Adipocyte (in vitro differentiated cells): ENCODE measurements around the gene TMED9.

ENCODE experiments used
- DNase-seq: peaks from one replicate; pipeline ENCODE4 v3.0.0-alpha.2; 2015; ENCODE audit warnings: low read depth
- H3K27me3 ChIP-seq: replicated peaks from 2 replicates; pipeline ENCODE4 v1.7.0; 2013; ENCODE audit warnings: mild to moderate bottlenecking, low read length, moderate library complexity; ENCODE audit not compliant: control insufficient read depth, insufficient read depth
- H3K36me3 ChIP-seq: 2 replicates; pipeline ENCODE4 v1.7.0; 2013; ENCODE audit warnings: low read length, mild to moderate bottlenecking, moderate library complexity; ENCODE audit not compliant: control insufficient read depth, insufficient read depth, severe bottlenecking
- H3K4me1 ChIP-seq: 2 replicates; pipeline ENCODE4 v1.7.0; 2013; ENCODE audit warnings: mild to moderate bottlenecking, low read length, moderate library complexity; ENCODE audit not compliant: control insufficient read depth, insufficient read depth
- H3K4me3 ChIP-seq: 2 replicates; pipeline ENCODE4 v1.7.0; 2013; ENCODE audit warnings: mild to moderate bottlenecking, low read length, moderate library complexity
- H3K9ac ChIP-seq: 2 replicates; pipeline ENCODE4 v1.7.0; 2013; ENCODE audit warnings: mild to moderate bottlenecking, low read length, moderate library complexity
- H3K9me3 ChIP-seq: 2 replicates; pipeline ENCODE4 v1.7.0; 2013; ENCODE audit warnings: mild to moderate bottlenecking, low read length, moderate library complexity; ENCODE audit not compliant: control insufficient read depth

The TMED9 gene

DNA sequence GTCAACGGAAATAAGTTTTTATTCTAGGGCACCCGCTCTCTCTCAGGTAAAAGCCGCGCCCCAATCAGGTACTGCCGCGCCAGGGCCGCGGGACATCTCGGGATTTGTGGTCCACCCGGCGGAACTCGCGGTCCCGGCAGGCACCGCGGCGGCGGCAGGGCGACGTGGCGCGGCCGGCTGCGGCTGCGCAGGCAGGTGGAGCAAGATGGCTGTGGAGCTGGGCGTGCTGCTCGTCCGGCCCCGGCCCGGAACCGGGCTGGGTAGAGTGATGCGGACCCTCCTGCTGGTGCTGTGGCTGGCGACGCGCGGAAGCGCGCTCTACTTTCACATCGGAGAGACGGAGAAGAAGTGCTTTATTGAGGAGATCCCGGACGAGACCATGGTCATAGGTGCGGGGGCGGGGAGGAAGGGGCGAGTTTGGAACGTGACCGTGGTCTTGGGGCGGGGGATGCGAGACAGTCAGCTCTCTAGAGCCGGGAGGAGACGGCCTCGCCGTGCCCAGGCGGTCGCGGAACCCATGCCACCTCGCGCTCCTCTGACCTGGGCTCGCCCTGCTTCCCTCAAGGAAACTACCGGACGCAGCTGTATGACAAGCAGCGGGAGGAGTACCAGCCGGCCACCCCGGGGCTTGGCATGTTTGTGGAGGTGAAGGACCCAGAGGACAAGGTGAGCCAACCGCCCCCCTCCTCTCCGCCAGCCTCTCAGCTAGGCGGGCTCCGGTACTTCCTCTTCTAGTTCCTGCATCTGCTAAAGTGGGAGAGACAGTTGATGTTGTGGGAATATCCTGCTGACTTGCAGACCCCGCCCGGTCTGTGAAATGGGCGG lies at the start of gene TMED9:
Gene TMED9 (plus strand): TSS at position 194 of the 825 bp plus-strand sequence. CDS start 12 bp downstream, at position 206.
- Histone ChIP-seq H3K27me3 (peaks cover 26% of the 10 kb centered on the region), H3K9me3 (no peaks in the 10 kb centered on the region), H3K4me1 (peaks cover 14% of the 10 kb centered on the region), H3K9ac (peak within 1 kb of the TSS; percentile 96), H3K36me3 (peaks cover 37% of the 10 kb centered on the region), H3K4me3 (peak within 1 kb of the TSS; percentile 97)
- DNase-seq, result peak; percentile 93

DNA sequence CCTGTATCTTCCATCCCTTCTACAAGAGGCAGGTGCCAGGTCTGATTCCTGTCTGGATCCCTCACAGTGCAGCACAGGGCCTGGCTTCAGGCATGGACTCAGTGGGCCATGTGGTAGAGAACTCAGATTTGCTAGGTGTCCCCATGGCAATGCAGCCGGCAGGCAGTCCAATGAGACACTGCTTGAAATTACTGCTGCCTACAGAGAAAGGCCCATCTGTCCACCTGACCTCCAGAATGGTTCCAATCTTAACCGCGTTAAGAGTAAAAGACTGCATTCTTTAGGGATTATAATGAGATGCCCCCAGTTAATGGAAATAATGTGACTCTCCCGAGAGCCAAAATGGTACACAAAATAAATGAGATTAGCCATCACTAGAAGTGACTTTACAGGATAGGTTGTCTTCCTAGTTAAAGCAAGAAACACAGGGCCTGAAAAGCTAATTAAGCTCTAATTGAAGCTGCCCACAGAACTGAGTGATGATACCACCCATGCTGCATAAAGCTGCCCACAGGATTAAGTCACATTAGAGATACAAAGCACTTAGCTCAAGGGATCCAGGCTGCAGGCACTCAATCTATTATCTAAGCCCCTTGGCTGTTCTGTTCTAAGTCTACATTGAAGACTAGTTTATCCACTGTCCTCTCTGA lies 49.1 kb upstream of the TMED9 start:
- H3K36me3 ChIP-seq, result peaks cover 9% of the 10 kb centered on the region
- no peaks in the 10 kb centered on the region for H3K9me3 ChIP-seq
- H3K27me3 ChIP-seq, result no peaks in the 10 kb centered on the region
- no peak overlapping the region for H3K9ac ChIP-seq
- H3K4me1 ChIP-seq, result peaks cover 76% of the 10 kb centered on the region
- no peak for DNase-seq
- H3K4me3 ChIP-seq, result no peak overlapping the region

DNA sequence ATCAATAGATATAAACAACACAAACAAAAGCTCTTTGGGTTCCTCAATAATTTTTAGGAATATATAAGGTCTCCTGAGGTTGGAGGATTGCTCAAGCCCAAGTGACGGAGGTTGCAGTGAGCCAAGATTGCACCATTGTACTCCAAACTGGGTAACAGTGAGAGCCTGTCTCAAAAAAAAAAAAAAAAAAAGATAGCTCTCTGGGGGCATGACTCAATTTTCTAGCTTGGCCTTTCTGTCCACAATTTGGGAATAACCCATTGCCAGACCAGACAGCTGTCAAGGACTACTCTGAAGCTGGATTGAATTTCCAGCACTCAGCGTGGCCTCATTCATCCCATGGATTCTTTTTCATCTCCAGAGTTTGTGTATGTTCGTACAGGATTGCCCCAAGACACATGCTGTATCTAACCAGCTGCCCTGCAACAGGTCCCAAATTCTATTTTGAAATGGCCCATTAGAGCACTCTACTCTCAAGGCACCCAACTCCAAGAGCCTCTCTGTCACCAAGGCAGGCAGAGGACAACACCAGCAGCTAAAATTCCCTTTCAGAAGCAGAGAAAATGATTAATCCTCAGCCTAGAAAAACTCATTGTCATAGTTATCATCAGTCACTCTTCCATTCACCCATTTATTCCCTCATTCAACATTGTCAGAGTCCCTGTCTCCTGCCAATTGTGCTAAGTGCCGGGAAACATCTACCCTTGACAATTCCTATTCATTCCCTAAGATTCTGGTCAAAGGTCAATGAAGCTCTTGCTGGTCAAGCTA lies 46.3 kb upstream of the TMED9 start:
- Histone ChIP-seq H3K9me3 (no peaks in the 10 kb centered on the region), H3K4me3 (peak overlapping the region; percentile 64), H3K9ac (peak overlapping the region; percentile 79), H3K27me3 (no peaks in the 10 kb centered on the region), H3K36me3 (peaks cover 4% of the 10 kb centered on the region), H3K4me1 (peaks cover 66% of the 10 kb centered on the region)
- peak; percentile 95 for DNase-seq

DNA sequence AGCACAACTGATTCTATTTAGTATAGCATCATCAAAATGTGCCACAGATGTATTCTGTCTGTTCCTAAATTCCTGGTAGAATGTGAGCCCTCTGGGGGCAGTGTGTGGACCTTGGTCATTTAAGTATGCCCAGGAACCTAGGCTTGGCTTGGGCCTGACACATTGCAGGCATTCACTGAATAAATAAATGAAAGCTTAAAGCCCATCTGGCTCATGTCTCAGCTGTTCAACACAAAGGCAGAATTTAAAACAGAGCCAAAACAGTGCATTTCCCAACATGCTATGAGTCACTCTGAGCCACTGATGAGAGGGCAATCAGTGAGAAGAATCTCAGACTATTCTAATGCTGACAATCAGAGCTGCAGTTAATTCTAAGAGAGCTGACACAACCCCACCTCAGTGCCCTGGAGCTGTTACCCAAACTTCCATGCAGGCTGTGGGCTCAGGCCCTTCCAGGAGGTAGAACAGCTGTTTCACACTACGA lies 45.7 kb upstream of the TMED9 start:
- DNase-seq, result peak; percentile 98
- no peaks in the 10 kb centered on the region for H3K27me3 ChIP-seq
- H3K9me3 ChIP-seq, result no peaks in the 10 kb centered on the region
- H3K4me3 ChIP-seq, result peak overlapping the region; percentile 65
- H3K4me1 ChIP-seq, result peaks cover 72% of the 10 kb centered on the region
- H3K36me3 ChIP-seq, result peaks cover 9% of the 10 kb centered on the region
- peak overlapping the region; percentile 84 for H3K9ac ChIP-seq

DNA sequence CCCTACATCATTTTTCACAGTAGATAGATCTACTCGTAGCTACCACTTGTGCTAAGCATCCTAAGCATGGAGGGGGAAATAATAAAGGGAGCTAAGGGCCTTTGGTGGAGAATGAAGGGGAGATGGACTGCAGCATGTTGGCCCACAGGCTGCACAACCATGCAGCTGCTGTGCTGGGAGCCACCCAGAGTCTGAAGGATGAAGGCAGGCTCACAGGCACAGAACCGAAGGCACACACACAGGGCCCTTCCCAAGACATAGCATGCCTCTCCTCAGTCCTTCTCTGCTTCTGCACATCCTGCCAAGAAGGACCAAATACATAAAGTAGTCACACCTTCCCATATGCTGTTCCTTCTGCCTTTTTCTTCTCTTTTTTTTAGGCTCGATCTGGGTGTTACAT lies 44.3 kb upstream of the TMED9 start:
- Histone ChIP-seq H3K9me3 (no peaks in the 10 kb centered on the region), H3K9ac (no peak overlapping the region), H3K36me3 (peaks cover 8% of the 10 kb centered on the region), H3K4me1 (peaks cover 80% of the 10 kb centered on the region), H3K27me3 (no peaks in the 10 kb centered on the region), H3K4me3 (no peak overlapping the region)
- DNase-seq, result no peak

DNA sequence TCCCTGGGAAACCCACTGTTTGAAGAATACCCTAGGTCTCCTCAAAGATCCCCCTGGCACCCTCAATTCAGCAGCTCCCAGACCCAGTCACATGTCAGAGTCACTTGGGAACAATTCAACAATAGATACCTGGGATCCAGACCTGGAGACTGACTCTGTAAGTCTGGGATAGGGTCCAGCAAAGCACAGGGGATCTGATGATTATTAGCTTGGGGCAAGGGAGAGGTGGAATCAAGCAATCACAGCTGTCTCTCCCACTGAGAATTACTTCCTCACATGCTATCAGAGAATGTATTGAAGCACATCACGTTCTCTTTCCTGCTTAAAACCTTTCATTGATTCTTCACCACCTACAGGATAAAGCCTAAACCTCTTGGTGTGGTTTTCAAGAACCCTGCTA lies 43.5 kb upstream of the TMED9 start:
- peaks cover 8% of the 10 kb centered on the region for H3K36me3 ChIP-seq
- no peak overlapping the region for H3K9ac ChIP-seq
- H3K9me3 ChIP-seq, result no peaks in the 10 kb centered on the region
- no peak for DNase-seq
- H3K4me3 ChIP-seq, result no peak overlapping the region
- H3K27me3 ChIP-seq, result no peaks in the 10 kb centered on the region
- H3K4me1 ChIP-seq, result peaks cover 79% of the 10 kb centered on the region

DNA sequence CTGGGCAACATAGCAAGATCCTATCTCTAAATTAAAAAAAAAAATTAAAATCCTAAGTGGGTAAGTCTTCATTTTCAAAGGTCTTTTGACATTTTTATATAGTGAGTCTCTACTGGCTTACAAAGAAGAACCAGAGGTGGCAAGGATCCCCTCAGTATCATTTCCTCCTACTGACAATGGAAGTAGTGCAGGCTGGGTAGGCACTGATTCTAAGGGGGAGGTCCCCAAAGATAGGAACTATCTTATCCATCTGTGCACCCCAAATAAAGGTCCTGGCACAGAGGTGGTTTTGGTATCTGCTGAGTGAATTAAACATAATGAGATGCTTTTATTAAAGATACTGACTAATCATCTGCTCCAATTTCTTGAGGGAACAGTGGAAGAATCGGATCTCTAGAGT lies 41.9 kb upstream of the TMED9 start:
- DNase-seq, result no peak
- no peak overlapping the region for H3K9ac ChIP-seq
- no peaks in the 10 kb centered on the region for H3K27me3 ChIP-seq
- no peak overlapping the region for H3K4me3 ChIP-seq
- H3K36me3 ChIP-seq, result peaks cover 8% of the 10 kb centered on the region
- H3K4me1 ChIP-seq, result peaks cover 68% of the 10 kb centered on the region
- H3K9me3 ChIP-seq, result no peaks in the 10 kb centered on the region

DNA sequence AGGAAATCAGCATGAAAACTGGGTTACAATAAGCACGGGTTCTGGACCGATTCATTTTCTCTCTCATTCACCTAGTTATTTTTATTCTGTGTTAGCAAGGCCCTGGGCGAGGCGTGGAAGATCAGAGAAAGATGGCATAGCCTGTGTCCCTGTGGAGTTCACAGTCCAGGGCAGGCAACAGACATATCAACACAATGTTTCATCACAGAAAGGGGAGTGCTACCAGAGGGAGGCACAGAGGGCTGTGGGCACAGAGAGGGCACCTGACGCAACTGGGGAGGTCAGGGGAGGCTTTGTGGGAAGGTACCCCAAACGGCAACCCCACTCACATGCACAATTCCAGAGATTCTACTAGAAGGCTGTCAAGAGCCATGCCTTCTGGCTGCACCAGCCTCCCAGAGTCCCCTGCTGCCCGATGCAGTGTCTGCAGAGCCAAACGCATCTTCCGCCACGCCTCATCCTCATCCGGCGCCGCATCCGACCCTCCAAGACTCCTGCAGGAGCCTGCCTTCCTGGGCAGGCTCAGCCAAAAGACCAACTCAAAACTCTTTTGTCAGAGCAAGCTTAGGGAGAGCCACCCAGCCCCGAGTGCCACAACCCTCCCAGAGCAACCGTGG lies 39.1 kb upstream of the TMED9 start:
- peaks cover 8% of the 10 kb centered on the region for H3K36me3 ChIP-seq
- H3K4me1 ChIP-seq, result peaks cover 46% of the 10 kb centered on the region
- H3K4me3 ChIP-seq, result peak overlapping the region; percentile 90
- peak overlapping the region; percentile 91 for H3K9ac ChIP-seq
- DNase-seq, result peak; percentile 44
- H3K9me3 ChIP-seq, result no peaks in the 10 kb centered on the region
- no peaks in the 10 kb centered on the region for H3K27me3 ChIP-seq

DNA sequence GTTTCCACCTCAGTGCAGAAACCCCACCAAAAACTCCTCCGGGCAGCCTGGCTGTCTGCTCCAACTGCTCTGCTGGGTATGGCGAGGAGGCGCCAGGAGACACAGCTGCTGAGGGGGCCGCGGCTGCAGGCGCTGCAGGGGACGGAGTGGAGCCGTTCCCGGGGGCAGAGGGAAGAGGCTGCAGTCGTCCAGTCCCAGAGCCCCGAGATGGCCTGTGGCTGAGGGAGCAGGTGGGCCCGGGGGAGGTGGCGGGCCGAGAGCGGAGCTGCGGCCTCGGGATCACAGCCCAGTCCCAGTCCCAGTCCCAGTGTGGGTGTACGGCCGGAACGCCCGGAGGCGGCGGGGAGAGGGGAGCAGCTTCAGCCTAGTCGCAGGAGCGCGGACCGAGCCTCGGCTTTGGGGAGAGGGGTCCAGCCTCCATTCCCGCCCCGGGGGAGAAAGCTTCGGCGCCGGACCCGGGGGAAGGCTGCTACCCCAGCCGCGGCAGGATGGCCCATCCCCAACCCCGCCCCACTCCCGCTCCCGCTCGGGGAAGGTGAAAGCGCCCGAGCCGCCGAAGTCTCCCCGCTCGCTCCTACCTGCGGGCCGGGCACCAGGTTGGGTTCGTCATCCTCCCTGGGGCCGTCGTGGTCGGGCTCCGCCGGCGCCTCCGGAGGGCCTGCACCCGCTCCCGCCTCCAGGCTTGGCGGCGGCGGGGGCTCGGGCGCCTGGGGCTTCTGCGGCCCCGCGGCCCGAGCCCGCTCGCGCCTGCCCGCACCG lies 38.2 kb upstream of the TMED9 start:
- peak; percentile 53 for DNase-seq
- Histone ChIP-seq H3K4me1 (peaks cover 38% of the 10 kb centered on the region), H3K9me3 (no peaks in the 10 kb centered on the region)

DNA sequence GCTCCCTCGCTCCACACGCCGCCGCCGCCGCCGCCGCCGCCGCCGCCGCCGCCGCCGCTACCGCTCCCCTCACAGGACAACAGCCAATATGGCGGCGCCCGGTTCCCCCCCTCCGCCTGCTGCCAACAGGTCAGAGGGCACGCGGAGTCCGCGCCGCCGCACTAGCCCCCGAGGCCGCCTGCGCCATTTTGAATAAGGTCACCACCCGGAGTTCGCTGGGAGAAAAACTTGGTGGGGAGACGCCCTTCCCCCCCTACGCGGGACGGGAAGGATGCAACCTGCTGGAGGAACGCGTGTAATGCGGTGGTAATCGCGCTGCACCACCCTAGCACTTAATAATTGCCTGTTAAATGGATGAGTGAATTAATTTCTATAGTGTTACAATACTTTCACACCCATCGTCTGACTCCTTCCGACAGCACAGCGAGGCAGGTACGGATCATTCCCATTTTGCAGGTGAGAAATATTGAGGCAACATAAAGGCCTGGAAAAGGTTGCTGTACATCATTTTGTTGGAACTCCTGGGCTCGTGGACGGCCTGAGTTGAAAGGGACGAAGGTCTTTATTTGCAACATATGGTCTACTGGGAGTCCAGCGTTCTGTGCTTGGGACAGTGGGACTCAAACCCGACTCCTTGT lies 37.4 kb upstream of the TMED9 start, which contains the start of gene FAM193B:
Gene FAM193B (minus strand): TSS at position 90 of the 638 bp plus-strand sequence. CDS start 105 bp downstream, outside the sequence.
- Histone ChIP-seq H3K36me3 (peaks cover 8% of the 10 kb centered on the region), H3K27me3 (no peaks in the 10 kb centered on the region), H3K4me3 (peak within 1 kb of the TSS; percentile 90), H3K9me3 (no peaks in the 10 kb centered on the region), H3K4me1 (peaks cover 37% of the 10 kb centered on the region), H3K9ac (peak within 1 kb of the TSS; percentile 91)
- DNase-seq, result peak; percentile 96

More for the DNA sequence above, 38.2 kb upstream of the TMED9 start:
- peak overlapping the region; percentile 91 for H3K9ac ChIP-seq
- peaks cover 8% of the 10 kb centered on the region for H3K36me3 ChIP-seq
- peak overlapping the region; percentile 90 for H3K4me3 ChIP-seq
- H3K27me3 ChIP-seq, result no peaks in the 10 kb centered on the region
